Transverse colon (tissue), 4 donors: ENCODE results near the gene SUFU. TPM values are rescaled to one million over a fixed set of nuclear protein-coding genes. Genes with fewer than 3 reads are reported as not detected.

Experiments
- DNase-seq: peaks from one replicate; pipeline ENCODE4 v3.0.0-alpha.2; 2019
- H3K27ac ChIP-seq, 4 donors: fragments of 200-600 bp; sonication (generic); 2 replicates each; pipeline ENCODE4 v1.5.1; 2016 to 2018; ENCODE audit warnings: inconsistent platforms in 4 of 4
- H3K27me3 ChIP-seq: fragments of 200-600 bp; sonication (generic); 2 replicates; pipeline ENCODE4 v1.5.1; 2017; ENCODE audit warnings: inconsistent platforms
- H3K36me3 ChIP-seq, 4 donors: fragments of 200-600 bp; sonication (generic); 2 replicates each; pipeline ENCODE4 v1.5.1; 2017 to 2019; ENCODE audit warnings: inconsistent platforms in 4 of 4
- H3K4me1 ChIP-seq, 4 donors: fragments of 200-600 bp; sonication (generic); 2 replicates each; pipeline ENCODE4 v1.5.1; 2017 to 2020; ENCODE audit warnings: inconsistent platforms in 4 of 4
- H3K4me3 ChIP-seq, 4 donors: fragments of 200-600 bp; sonication (generic); 1 replicate in 1 of 4; 2 replicates in 3 of 4; pipeline versions ENCODE4 v1.5.1 to v1.6.1; 2017 to 2019; ENCODE audit warnings: inconsistent platforms in 4 of 4
- H3K9me3 ChIP-seq, 2 donors: fragments of 200-600 bp; sonication (generic); 2 replicates each; pipeline ENCODE4 v1.5.1; 2017 to 2019; ENCODE audit warnings: inconsistent platforms in 2 of 2
- CTCF ChIP-seq, 5 experiments: fragments of 200-600 bp in 3 of 5; fragments of 450-650 bp in 2 of 5; sonication (generic) in 3 of 5; IDR thresholded peaks; 1 replicate in 2 of 5; 2 replicates in 3 of 5; pipeline ENCODE4 v1.5.1; 2016 to 2017; ENCODE audit warnings: antibody characterized with exemption in 5 of 5, inconsistent platforms in 3 of 5, mild to moderate bottlenecking in 2 of 5, moderate library complexity in 1 of 5
- EP300 ChIP-seq: sonication (generic); formaldehyde crosslinking; IDR thresholded peaks from one replicate; pipeline ENCODE4 v1.6.1; 2017; ENCODE audit warnings: antibody characterized with exemption, low read depth
- POLR2A ChIP-seq: fragments of 450-650 bp; IDR thresholded peaks from one replicate; pipeline ENCODE4 v1.6.1; 2016; ENCODE audit warnings: antibody characterized with exemption, mild to moderate bottlenecking, moderate library complexity
- POLR2AphosphoS5 ChIP-seq, 3 donors: sonication (generic); formaldehyde crosslinking; IDR thresholded peaks; one replicate each; pipeline ENCODE4 v1.6.1; 2016; ENCODE audit warnings: antibody characterized with exemption in 3 of 3
- WGBS, 2 donors: methylation state at CpG; one replicate each; pipeline ENCODE4 v1.1.5; 2018; ENCODE audit warnings: low coverage in 1 of 2; 5-methylcytosine and 5-hydroxymethylcytosine counted together
- in situ Hi-C, 4 donors: fragments of 200-750 bp; cut with MboI; loops; one replicate each; pipeline versions ENCODE4 v1.15.0 to v1.15.1; 2017; ENCODE audit warnings: low sequenced_read_pairs in 3 of 4, low pct_ligation_motif_present in 1 of 4, low pct_unique_long_range_greater_than_20kb in 1 of 4
- intact Hi-C: fragments of 100-400 bp; cut with DNase I; formaldehyde crosslinking; loops from one replicate; pipeline ENCODE4 v1.15.1; 2023; ENCODE audit warnings: low total_unique reads
- total RNA-seq, 4 donors: library from RNA; depleted of rRNA; stranded (reverse); fragments of >200 nt; gene quantifications; one replicate each; pipeline ENCODE4 v1.1.0, GENCODE V29; 2016

Gene SUFU
- total RNA-seq, 4 donors from 2014 or later, result 5.4 to 13.8 (median 6.6) TPM

- Histone ChIP-seq H3K4me3 (no peak overlapping the region), H3K4me1 (peaks cover 0 to 9% (median 3%) of the 10 kb centered on the region in 4 donors), H3K27me3 (no peaks in the 10 kb centered on the region), H3K27ac (no peak overlapping the region), H3K9me3 (no peaks in the 10 kb centered on the region), H3K36me3 (no peaks in the 10 kb centered on the region)
- intact Hi-C loops (no loop called here), in situ Hi-C loops (no loop called here)
- DNase-seq, result no peak
- TF ChIP-seq CTCF (IDR thresholded peaks at IDR 0.05), result no peak
- TF ChIP-seq POLR2AphosphoS5 (IDR thresholded peaks at IDR 0.05), result no peak
- no peak for TF ChIP-seq POLR2A
- TF ChIP-seq EP300, result no peak
- WGBS, 2 donors, result 83 to 94% methylated on average over 1 of the region's 1 CpG
Measured at GRCh38 chr10:102549549-102549948, 45.8 kb downstream of the SUFU start.

- DNase-seq, result no peak
- Histone ChIP-seq H3K36me3 (no peaks in the 10 kb centered on the region), H3K9me3 (no peaks in the 10 kb centered on the region), H3K4me3 (no peak overlapping the region), H3K27me3 (no peaks in the 10 kb centered on the region), H3K4me1 (peaks cover 0 to 7% (median 3%) of the 10 kb centered on the region in 4 donors), H3K27ac (no peak overlapping the region)
- in situ Hi-C loops, result no loop called here
- TF ChIP-seq EP300 (no peak), POLR2A (no peak), POLR2AphosphoS5 (IDR thresholded peaks at IDR 0.05) (no peak), CTCF (IDR thresholded peaks at IDR 0.05) (no peak)
- intact Hi-C loops, result no loop called here
- 98 to 100% methylated on average over 6 to 9 of the region's 9 CpGs for WGBS, 2 donors
Measured at GRCh38 chr10:102550636-102551210, 47.0 kb downstream of the SUFU start.

GRCh38 chr10:102552533-102552932 lies 48.8 kb downstream of the SUFU start:
- Histone ChIP-seq H3K4me1 (no peaks in the 10 kb centered on the region), H3K9me3 (no peaks in the 10 kb centered on the region), H3K36me3 (no peaks in the 10 kb centered on the region), H3K4me3 (no peak overlapping the region), H3K27ac (no peak overlapping the region), H3K27me3 (no peaks in the 10 kb centered on the region)
- in situ Hi-C loops, result no loop called here
- WGBS, 2 donors, result 94 to 100% methylated on average over 2 of the region's 2 CpGs
- intact Hi-C loops, result no loop called here
- no peak for DNase-seq
- TF ChIP-seq CTCF (IDR thresholded peaks at IDR 0.05), result no peak
- no peak for TF ChIP-seq POLR2A
- TF ChIP-seq EP300, result no peak
- TF ChIP-seq POLR2AphosphoS5 (IDR thresholded peaks at IDR 0.05), result no peak

GRCh38 chr10:102553771-102554170 lies 50.0 kb downstream of the SUFU start:
- H3K4me3 ChIP-seq, result no peak overlapping the region
- H3K36me3 ChIP-seq, result no peaks in the 10 kb centered on the region
- intact Hi-C loops, result no loop called here
- no peaks in the 10 kb centered on the region for H3K9me3 ChIP-seq
- no peak overlapping the region for H3K27ac ChIP-seq
- H3K4me1 ChIP-seq, result no peaks in the 10 kb centered on the region
- 92 to 99% methylated on average over 4 to 7 of the region's 7 CpGs for WGBS, 2 donors
- no peak for DNase-seq
- TF ChIP-seq EP300 (no peak), CTCF (IDR thresholded peaks at IDR 0.05) (no peak), POLR2AphosphoS5 (IDR thresholded peaks at IDR 0.05) (no peak), POLR2A (no peak)
- H3K27me3 ChIP-seq, result no peaks in the 10 kb centered on the region
- in situ Hi-C loops, result no loop called here
